ENCODE data around the gene DYNC1I1.

DYNC1I1 gene

DNA sequence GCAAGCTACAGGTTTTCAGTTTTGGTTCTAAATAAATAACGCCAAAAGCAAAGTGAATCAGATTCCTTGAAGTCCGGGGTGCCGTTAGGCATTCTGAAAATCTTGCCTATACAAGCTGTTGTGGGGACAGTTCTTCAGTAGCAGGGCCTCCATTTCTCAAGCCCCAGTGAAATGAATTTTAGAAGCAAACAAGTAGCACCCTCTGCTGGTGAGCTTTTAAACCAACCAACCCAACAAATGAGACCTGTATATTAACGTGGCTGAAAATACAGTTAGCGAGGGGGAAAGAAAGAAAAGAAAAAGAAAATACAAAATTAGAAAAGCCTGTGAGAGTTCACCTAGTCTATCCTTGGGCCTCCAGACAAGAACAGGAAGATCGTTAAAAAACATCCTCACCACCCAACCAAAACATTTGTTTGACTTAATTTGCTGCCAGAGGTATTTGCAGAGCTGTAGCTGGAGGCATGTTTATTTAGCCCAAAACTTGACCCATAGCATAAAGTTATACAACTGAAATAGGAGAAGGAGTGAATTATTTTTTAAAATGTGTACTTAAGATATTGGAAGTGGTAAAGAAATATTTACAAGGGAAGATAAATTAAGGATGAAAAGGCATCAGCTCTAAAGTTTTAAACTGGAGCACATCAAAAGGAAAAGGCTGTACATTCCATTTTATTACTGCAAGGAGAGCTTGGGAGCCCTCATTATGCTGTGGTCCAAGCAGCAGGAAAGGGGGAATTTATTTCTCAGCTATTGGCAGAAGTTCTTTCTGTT, 98.9 kb downstream of the DYNC1I1 start:
- H3K36me3 ChIP-seq = no peaks in the 10 kb centered on the region
- H3K27me3 ChIP-seq = no peaks in the 10 kb centered on the region
- peak; percentile 53 for DNase-seq
- H3K9me3 ChIP-seq = no peaks in the 10 kb centered on the region
- no peak overlapping the region for H3K4me3 ChIP-seq (ENCODE audit: low read depth, low read length)
- TF ChIP-seq CTCF (IDR thresholded peaks at IDR 0.05; ENCODE audit: low read depth, low read length) = peak; percentile 80
- no peaks in the 10 kb centered on the region for H3K4me1 ChIP-seq

GRCh38 chr7:95871896-95872295, 99.5 kb downstream of the DYNC1I1 start:
- no peaks in the 10 kb centered on the region for H3K9me3 ChIP-seq
- TF ChIP-seq CTCF (IDR thresholded peaks at IDR 0.05; ENCODE audit: low read depth, low read length) = no peak
- H3K27me3 ChIP-seq = no peaks in the 10 kb centered on the region
- no peaks in the 10 kb centered on the region for H3K4me1 ChIP-seq
- H3K36me3 ChIP-seq = no peaks in the 10 kb centered on the region
- no peak overlapping the region for H3K4me3 ChIP-seq (ENCODE audit: low read depth, low read length)
- DNase-seq = no peak

- H3K36me3 ChIP-seq = no peaks in the 10 kb centered on the region
- H3K4me3 ChIP-seq (ENCODE audit: low read depth, low read length) = no peak overlapping the region
- H3K27me3 ChIP-seq = no peaks in the 10 kb centered on the region
- TF ChIP-seq CTCF (IDR thresholded peaks at IDR 0.05; ENCODE audit: low read depth, low read length) = no peak
- H3K4me1 ChIP-seq = no peaks in the 10 kb centered on the region
- no peak for DNase-seq
- no peaks in the 10 kb centered on the region for H3K9me3 ChIP-seq
These were observed 101.8 kb downstream of the DYNC1I1 start for GRCh38 chr7:95874129-95874528.

GRCh38 chr7:95874541-95875265, 102.3 kb downstream of the DYNC1I1 start:
- no peak for DNase-seq
- Histone ChIP-seq H3K4me3 (ENCODE audit: low read depth, low read length) (no peak overlapping the region), H3K4me1 (no peaks in the 10 kb centered on the region), H3K9me3 (no peaks in the 10 kb centered on the region), H3K27me3 (no peaks in the 10 kb centered on the region), H3K36me3 (no peaks in the 10 kb centered on the region)
- TF ChIP-seq CTCF (IDR thresholded peaks at IDR 0.05; ENCODE audit: low read depth, low read length) = no peak

DNA sequence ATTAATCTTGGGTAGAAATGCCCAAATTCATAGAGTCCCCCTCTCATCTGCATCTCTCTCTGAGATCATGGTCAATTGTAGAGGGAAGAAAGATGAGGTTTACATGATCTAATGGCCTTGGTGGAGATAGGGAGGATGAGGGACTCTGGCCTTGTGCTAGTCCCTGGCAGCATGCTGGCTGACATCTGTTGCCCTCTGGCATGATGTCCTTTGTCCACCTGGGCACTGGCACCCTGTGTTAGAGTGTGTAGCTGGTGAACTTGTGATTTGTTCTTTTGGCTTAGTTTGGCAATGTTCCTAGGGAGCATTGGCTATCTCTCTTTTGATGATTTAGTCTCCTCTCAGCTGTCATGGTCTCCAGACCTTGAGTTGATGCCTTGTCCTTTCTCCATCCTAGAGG, 103.2 kb downstream of the DYNC1I1 start:
- H3K4me3 ChIP-seq (ENCODE audit: low read depth, low read length) = no peak overlapping the region
- no peak for TF ChIP-seq CTCF (IDR thresholded peaks at IDR 0.05; ENCODE audit: low read depth, low read length)
- no peak for DNase-seq

DNA sequence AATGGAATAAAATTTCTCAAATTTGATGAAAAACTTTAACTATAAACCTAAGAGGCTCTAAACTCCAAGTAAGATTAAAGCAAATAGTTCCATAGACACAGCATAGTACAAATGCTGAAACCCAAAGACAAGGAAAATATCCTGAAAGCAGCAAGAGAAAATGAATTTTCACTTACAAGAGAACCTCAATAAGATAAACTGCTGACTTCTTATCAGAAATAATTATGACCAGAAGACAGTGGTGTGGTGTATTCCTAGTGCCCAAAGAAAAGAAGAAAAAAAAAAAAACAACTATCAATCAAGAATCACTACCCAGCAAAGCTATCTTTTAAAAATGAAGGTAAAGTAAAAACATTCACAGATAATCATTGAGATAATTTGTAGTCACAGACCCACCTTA, 106.3 kb downstream of the DYNC1I1 start:
- Histone ChIP-seq H3K27me3 (no peaks in the 10 kb centered on the region), H3K9me3 (no peaks in the 10 kb centered on the region), H3K4me1 (peaks cover 10% of the 10 kb centered on the region; the same call in 1 of the 2 replicates), H3K36me3 (no peaks in the 10 kb centered on the region), H3K4me3 (ENCODE audit: low read depth, low read length) (no peak overlapping the region)
- no peak for TF ChIP-seq CTCF (IDR thresholded peaks at IDR 0.05; ENCODE audit: low read depth, low read length)
- DNase-seq = no peak

More for the DNA sequence above, 103.2 kb downstream of the DYNC1I1 start:
- Histone ChIP-seq H3K4me1 (no peaks in the 10 kb centered on the region), H3K27me3 (no peaks in the 10 kb centered on the region), H3K9me3 (no peaks in the 10 kb centered on the region), H3K36me3 (no peaks in the 10 kb centered on the region)

Data from BE2C (cell line).